ENCODE results near the gene CCDC47. TPM values are rescaled to one million over a fixed set of nuclear protein-coding genes. Genes with fewer than 3 reads are reported as not detected.

CCDC47 gene
- polyA plus RNA-seq, 3 donors = 15.2 to 56.4 (median 43.0) TPM

DNA sequence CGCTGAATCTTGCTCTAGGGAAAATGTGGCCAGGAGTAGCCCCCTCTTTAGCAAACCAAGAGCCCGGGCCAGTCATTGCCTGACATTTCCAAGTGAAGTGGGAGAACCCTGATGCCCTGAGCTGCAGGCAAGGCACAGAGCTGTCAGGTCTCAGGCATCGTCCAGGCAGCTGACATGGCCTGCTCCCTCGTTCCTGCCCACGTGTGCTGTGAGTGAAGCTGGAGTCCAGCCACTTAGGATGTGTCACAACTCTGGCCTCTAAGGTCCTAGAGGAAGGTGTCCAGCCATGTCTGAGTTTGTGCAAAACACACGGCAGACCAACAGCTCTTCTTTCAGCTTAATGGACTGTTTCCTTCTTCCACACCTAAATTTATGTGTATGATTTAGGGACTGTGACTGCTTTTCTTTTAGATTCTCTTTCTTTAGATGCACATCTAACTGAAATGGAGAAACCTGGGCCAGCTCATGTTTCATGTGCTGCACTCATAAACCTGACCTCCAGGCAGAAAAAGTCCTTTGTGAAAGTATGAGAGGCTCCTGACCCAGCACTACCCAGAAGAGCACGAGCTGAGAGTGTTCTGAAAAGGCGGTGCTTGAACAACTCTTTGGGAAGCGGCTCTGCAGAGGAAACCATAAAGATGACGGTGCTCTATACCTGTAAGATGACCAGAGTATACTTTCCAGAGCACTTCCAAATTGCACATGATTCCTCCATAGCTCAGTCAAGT, 58.7 kb downstream of the CCDC47 start:
- H3K4me3 ChIP-seq (replicated peaks in 1 of 3; ENCODE audit: low read depth in 2 of 3, low read length in 3 of 3) = no peak overlapping the region
- no peaks in the 10 kb centered on the region for H3K79me2 ChIP-seq (ENCODE audit: insufficient read depth, low read length)
- Mint-ChIP-seq H3K36me3 (peaks cover 60 to 79% of the 10 kb centered on the region in 2 donors), H3K4me3 (no peak overlapping the region), H3K4me1 (no peaks in the 10 kb centered on the region), H3K27ac (peak overlapping the region in 2 of 7 donors; percentile 26 to 28), H3K9me3 (no peaks in the 10 kb centered on the region), H3K27me3 (ENCODE audit: low read depth in 3 of 3) (no peaks in the 10 kb centered on the region)
- intact Hi-C loops (cut with micrococcal nuclease) = no loop called here
- H3K27me3 ChIP-seq (ENCODE audit: control insufficient read depth in 2 of 2, insufficient read depth in 2 of 2, low read length in 2 of 2) = no peaks in the 10 kb centered on the region
- H2AFZ ChIP-seq (ENCODE audit: insufficient read depth, low read depth, low read length, poor library complexity, severe bottlenecking) = no peak overlapping the region
- no peaks in the 10 kb centered on the region for H4K20me1 ChIP-seq (ENCODE audit: insufficient read depth, low read length)
- DNase-seq = no peak
- no peaks in the 10 kb centered on the region for H3K4me1 ChIP-seq (ENCODE audit: control insufficient read depth in 1 of 2, insufficient read depth in 2 of 2, low read length in 2 of 2)
- TF ChIP-seq, protein P1, sequence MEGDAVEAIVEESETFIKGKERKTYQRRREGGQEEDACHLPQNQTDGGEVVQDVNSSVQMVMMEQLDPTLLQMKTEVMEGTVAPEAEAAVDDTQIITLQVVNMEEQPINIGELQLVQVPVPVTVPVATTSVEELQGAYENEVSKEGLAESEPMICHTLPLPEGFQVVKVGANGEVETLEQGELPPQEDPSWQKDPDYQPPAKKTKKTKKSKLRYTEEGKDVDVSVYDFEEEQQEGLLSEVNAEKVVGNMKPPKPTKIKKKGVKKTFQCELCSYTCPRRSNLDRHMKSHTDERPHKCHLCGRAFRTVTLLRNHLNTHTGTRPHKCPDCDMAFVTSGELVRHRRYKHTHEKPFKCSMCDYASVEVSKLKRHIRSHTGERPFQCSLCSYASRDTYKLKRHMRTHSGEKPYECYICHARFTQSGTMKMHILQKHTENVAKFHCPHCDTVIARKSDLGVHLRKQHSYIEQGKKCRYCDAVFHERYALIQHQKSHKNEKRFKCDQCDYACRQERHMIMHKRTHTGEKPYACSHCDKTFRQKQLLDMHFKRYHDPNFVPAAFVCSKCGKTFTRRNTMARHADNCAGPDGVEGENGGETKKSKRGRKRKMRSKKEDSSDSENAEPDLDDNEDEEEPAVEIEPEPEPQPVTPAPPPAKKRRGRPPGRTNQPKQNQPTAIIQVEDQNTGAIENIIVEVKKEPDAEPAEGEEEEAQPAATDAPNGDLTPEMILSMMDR (IDR thresholded peaks at IDR 0.05) = no peak
- no peak overlapping the region for H3K9ac ChIP-seq (ENCODE audit: insufficient read depth, low read length, poor library complexity, severe bottlenecking)
- no peak overlapping the region for H3K4me2 ChIP-seq (replicated peaks; ENCODE audit: extremely low read depth, low read length, poor library complexity, severe bottlenecking)
- H3K36me3 ChIP-seq (replicated peaks in 1 of 2; ENCODE audit: control insufficient read depth in 1 of 2, insufficient read depth in 2 of 2, low read length in 2 of 2) = peaks cover 36 to 86% of the 10 kb centered on the region in 2 donors
- WGBS (ENCODE audit: insufficient coverage) = 96% methylated on average over 7 of the region's 10 CpGs
- no peaks in the 10 kb centered on the region for H3K9me3 ChIP-seq (replicated peaks in 1 of 2; ENCODE audit: control insufficient read depth in 1 of 2, insufficient read depth in 1 of 2, low read length in 2 of 2)
- H3K27ac ChIP-seq (ENCODE audit: low read depth in 1 of 2, low read length in 2 of 2) = no peak overlapping the region

DNA sequence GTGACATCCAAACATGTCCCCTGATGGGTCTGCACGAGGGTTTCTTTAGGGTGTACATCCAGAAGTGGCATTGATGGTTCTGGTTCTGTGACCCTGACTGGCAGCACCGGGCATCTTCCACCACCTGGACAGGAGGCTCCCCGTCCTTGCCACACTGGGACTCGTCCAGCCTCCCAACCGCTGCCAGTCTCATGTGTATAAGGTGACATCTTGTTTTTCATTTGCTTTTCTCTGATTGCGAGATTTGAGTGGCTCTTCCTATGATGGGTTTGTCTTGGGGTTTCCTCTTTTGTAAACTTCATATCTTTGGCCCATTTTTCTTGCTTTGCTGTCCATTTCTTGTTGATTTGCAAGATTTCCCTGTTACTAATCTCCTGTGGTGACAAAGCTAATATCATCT, 64.3 kb downstream of the CCDC47 start:
- Histone ChIP-seq H3K4me1 (ENCODE audit: control insufficient read depth in 1 of 2, insufficient read depth in 2 of 2, low read length in 2 of 2) (peaks cover 4 to 8% of the 10 kb centered on the region in 2 donors), H2AFZ (ENCODE audit: insufficient read depth, low read depth, low read length, poor library complexity, severe bottlenecking) (no peak overlapping the region), H3K79me2 (ENCODE audit: insufficient read depth, low read length) (no peaks in the 10 kb centered on the region), H3K36me3 (replicated peaks in 1 of 2; ENCODE audit: control insufficient read depth in 1 of 2, insufficient read depth in 2 of 2, low read length in 2 of 2) (peaks cover 41 to 88% of the 10 kb centered on the region in 2 donors), H3K4me3 (replicated peaks in 1 of 3; ENCODE audit: low read depth in 2 of 3, low read length in 3 of 3) (no peak overlapping the region), H3K27me3 (ENCODE audit: control insufficient read depth in 2 of 2, insufficient read depth in 2 of 2, low read length in 2 of 2) (no peaks in the 10 kb centered on the region), H3K9me3 (replicated peaks in 1 of 2; ENCODE audit: control insufficient read depth in 1 of 2, insufficient read depth in 1 of 2, low read length in 2 of 2) (no peaks in the 10 kb centered on the region), H3K9ac (ENCODE audit: insufficient read depth, low read length, poor library complexity, severe bottlenecking) (no peak overlapping the region), H3K27ac (ENCODE audit: low read depth in 1 of 2, low read length in 2 of 2) (no peak overlapping the region), H4K20me1 (ENCODE audit: insufficient read depth, low read length) (peaks cover 26% of the 10 kb centered on the region), H3K4me2 (replicated peaks; ENCODE audit: extremely low read depth, low read length, poor library complexity, severe bottlenecking) (no peak overlapping the region)
- no peak overlapping the region for H3K4me3 Mint-ChIP-seq
- TF ChIP-seq, protein P1 (IDR thresholded peaks at IDR 0.05) = no peak
- DNase-seq = no peak
- intact Hi-C loops (cut with micrococcal nuclease) = no loop called here
- 100% methylated on average over 2 of the region's 6 CpGs for WGBS (ENCODE audit: insufficient coverage)
- no peaks in the 10 kb centered on the region for H3K9me3 Mint-ChIP-seq
- H3K27me3 Mint-ChIP-seq (ENCODE audit: low read depth in 3 of 3) = no peaks in the 10 kb centered on the region
- peak overlapping the region in 2 of 7 donors; percentile 29 to 50 for H3K27ac Mint-ChIP-seq
- H3K4me1 Mint-ChIP-seq = peaks cover 15% of the 10 kb centered on the region
- H3K36me3 Mint-ChIP-seq = peaks cover 61 to 80% of the 10 kb centered on the region in 2 donors
